OCI-LY1 (cell line): ENCODE results near the gene ZC3H10.

Experiments used
- H2AFZ ChIP-seq: fragments of 200-600 bp; sonication (generic), shearing (Covaris generic); 2 replicates; pipeline ENCODE4 v1.6.0; 2014; ENCODE audit warnings: antibody characterized with exemption, mild to moderate bottlenecking, low read length
- H3F3A ChIP-seq: fragments of 200-600 bp; sonication (generic), shearing (Covaris generic); 2 replicates; pipeline ENCODE4 v1.6.0; 2014; ENCODE audit warnings: mild to moderate bottlenecking, antibody characterized with exemption, low read length, moderate library complexity; ENCODE audit not compliant: insufficient read depth
- H3K27ac ChIP-seq: fragments of 200-600 bp; sonication (generic); 2 replicates; pipeline ENCODE4 v1.5.1; 2014; ENCODE audit warnings: low read length, mixed run types, mild to moderate bottlenecking, low read depth; ENCODE audit not compliant: poor library complexity, severe bottlenecking
- H3K27me3 ChIP-seq: fragments of 200-600 bp; sonication (generic); 2 replicates; pipeline ENCODE4 v1.6.0; 2014; ENCODE audit warnings: antibody characterized with exemption, mild to moderate bottlenecking, low read length, moderate library complexity; ENCODE audit not compliant: insufficient read depth
- H3K36me3 ChIP-seq: fragments of 200-600 bp; sonication (generic); 2 replicates; pipeline ENCODE4 v1.6.1; 2014; ENCODE audit warnings: mild to moderate bottlenecking, antibody characterized with exemption, low read length, moderate library complexity, mixed read lengths; ENCODE audit not compliant: insufficient read depth
- H3K4me1 ChIP-seq: fragments of 200-600 bp; sonication (generic); 2 replicates; pipeline ENCODE4 v1.5.1; 2014; ENCODE audit warnings: mild to moderate bottlenecking, low read length, moderate library complexity; ENCODE audit not compliant: insufficient read depth, severe bottlenecking
- H3K4me2 ChIP-seq: fragments of 200-600 bp; sonication (generic), shearing (Covaris generic); 2 replicates; pipeline ENCODE4 v1.6.1; 2014; ENCODE audit warnings: low read length
- H3K4me3 ChIP-seq: fragments of 200-600 bp; sonication (generic); 2 replicates; pipeline ENCODE4 v1.5.1; 2014; ENCODE audit warnings: low read length, low read depth, mild to moderate bottlenecking, mixed read lengths; ENCODE audit not compliant: poor library complexity, severe bottlenecking
- H3K79me2 ChIP-seq: fragments of 200-600 bp; shearing (Covaris generic); 2 replicates; pipeline ENCODE4 v1.6.1; 2016; ENCODE audit warnings: mixed run types, low read length, mixed read lengths; ENCODE audit not compliant: insufficient read depth
- H3K9ac ChIP-seq: fragments of 200-600 bp; sonication (generic), shearing (Covaris generic); 2 replicates; pipeline ENCODE4 v1.6.1; 2014; ENCODE audit warnings: mild to moderate bottlenecking, low read length, mixed read lengths
- H3K9me2 ChIP-seq: fragments of 200-600 bp; sonication (generic), shearing (Covaris generic); 2 replicates; pipeline ENCODE4 v1.6.1; 2014; ENCODE audit warnings: low read depth, mild to moderate bottlenecking, low read length, mixed read lengths
- H3K9me3 ChIP-seq: fragments of 200-600 bp; shearing (Covaris generic); 2 replicates; pipeline ENCODE4 v1.6.1; 2014; ENCODE audit warnings: low read length, mixed read lengths
- H4K20me1 ChIP-seq: fragments of 200-600 bp; sonication (generic), shearing (Covaris generic); 2 replicates; pipeline ENCODE4 v1.6.0; 2016; ENCODE audit warnings: mild to moderate bottlenecking, low read length; ENCODE audit not compliant: insufficient read depth
- CTCF ChIP-seq: fragments of 200-600 bp; sonication (generic), shearing (Covaris generic); IDR thresholded peaks from 2 replicates; pipeline ENCODE4 v1.5.1; 2017; ENCODE audit warnings: mild to moderate bottlenecking, antibody characterized with exemption, low read length, moderate library complexity, mixed read lengths
- EZH2 ChIP-seq: fragments of 200-600 bp; sonication (generic), shearing (Covaris generic); IDR thresholded peaks from 2 replicates; pipeline ENCODE4 v1.8.0; 2017; ENCODE audit warnings: borderline replicate concordance, mixed run types, mild to moderate bottlenecking, antibody characterized with exemption, low read length, moderate library complexity, mixed read lengths

The ZC3H10 gene

GRCh38 chr12:56129206-56129941 is 11.3 kb downstream of the ZC3H10 start:
- Histone ChIP-seq H3K27me3 (no peaks in the 10 kb centered on the region), H3K79me2 (no peaks in the 10 kb centered on the region), H4K20me1 (no peaks in the 10 kb centered on the region), H3K9me2 (no peaks in the 10 kb centered on the region), H2AFZ (no peak overlapping the region), H3F3A (peaks cover 11% of the 10 kb centered on the region), H3K4me3 (peak overlapping the region; percentile 78), H3K27ac (peak overlapping the region; percentile 69), H3K4me2 (peak overlapping the region; percentile 82), H3K4me1 (peaks cover 34% of the 10 kb centered on the region), H3K36me3 (peaks cover 42% of the 10 kb centered on the region), H3K9me3 (no peaks in the 10 kb centered on the region), H3K9ac (peak overlapping the region; percentile 71)
- TF ChIP-seq EZH2 (no peak), CTCF (no peak)

- peak overlapping the region; percentile 78 for H3K4me3 ChIP-seq
- H2AFZ ChIP-seq = no peak overlapping the region
- H3K79me2 ChIP-seq = no peaks in the 10 kb centered on the region
- peaks cover 11% of the 10 kb centered on the region for H3F3A ChIP-seq
- no peaks in the 10 kb centered on the region for H4K20me1 ChIP-seq
- no peaks in the 10 kb centered on the region for H3K9me3 ChIP-seq
- H3K36me3 ChIP-seq = peaks cover 49% of the 10 kb centered on the region
- no peaks in the 10 kb centered on the region for H3K27me3 ChIP-seq
- H3K27ac ChIP-seq = peak overlapping the region; percentile 69
- peaks cover 33% of the 10 kb centered on the region for H3K4me1 ChIP-seq
- no peaks in the 10 kb centered on the region for H3K9me2 ChIP-seq
- TF ChIP-seq EZH2 (no peak), CTCF (no peak)
- H3K4me2 ChIP-seq = peak overlapping the region; percentile 82
- peak overlapping the region; percentile 71; the same call in 1 of the 2 replicates for H3K9ac ChIP-seq
These were observed 12.0 kb downstream of the ZC3H10 start for GRCh38 chr12:56129942-56130495.

GRCh38 chr12:56130876-56131275 is 12.8 kb downstream of the ZC3H10 start:
- no peak overlapping the region for H3K4me2 ChIP-seq
- no peaks in the 10 kb centered on the region for H3K9me2 ChIP-seq
- no peaks in the 10 kb centered on the region for H4K20me1 ChIP-seq
- no peak overlapping the region for H2AFZ ChIP-seq
- no peak overlapping the region for H3K9ac ChIP-seq
- no peaks in the 10 kb centered on the region for H3K9me3 ChIP-seq
- peaks cover 11% of the 10 kb centered on the region for H3F3A ChIP-seq
- peaks cover 52% of the 10 kb centered on the region for H3K36me3 ChIP-seq
- no peak overlapping the region for H3K27ac ChIP-seq
- TF ChIP-seq CTCF (no peak), EZH2 (no peak)
- no peaks in the 10 kb centered on the region for H3K27me3 ChIP-seq
- H3K4me1 ChIP-seq = peaks cover 26% of the 10 kb centered on the region
- no peaks in the 10 kb centered on the region for H3K79me2 ChIP-seq
- no peak overlapping the region for H3K4me3 ChIP-seq
